Caco-2 (cell line): ENCODE data around the gene GRIA4. TPM values are rescaled to one million over a fixed set of nuclear protein-coding genes. Genes with fewer than 3 reads are reported as not detected.

Experiments
- BruUV-seq: library from RNA; stranded (reverse); fragments of 400-500 nt; replicated peaks from 2 replicates; lab custom pipeline; 2021; lab: Mats Ljungman, UMichigan
- CTCF ChIA-PET: fragments of 300-600 bp; sonication (Branson Sonifier 250); formaldehyde crosslinking; loops from one replicate; lab custom pipeline; 2022; ENCODE audit warnings: antibody characterized with exemption; lab: Charles Lee
- POLR2A ChIA-PET: fragments of 300-600 bp; sonication (Branson Sonifier 250); formaldehyde crosslinking; loops from one replicate; lab custom pipeline; 2022; ENCODE audit warnings: antibody characterized with exemption; lab: Charles Lee
- DNase-seq, 2 experiments: peaks; one replicate each; pipeline versions ENCODE4 v3.0.0 to v3.0.0-alpha.2; 2020 to 2022
- H3K27me3 ChIP-seq: replicated peaks from 2 replicates; pipeline ENCODE4 v1.6.0; 2011; ENCODE audit warnings: low read length; ENCODE audit not compliant: control insufficient read depth, insufficient read depth
- H3K36me3 ChIP-seq: 2 replicates; pipeline ENCODE4 v1.5.1; 2011; ENCODE audit warnings: low read length; ENCODE audit not compliant: control insufficient read depth, insufficient read depth
- H3K4me1 ChIP-seq: fragments of 250-450 bp; sonication (Bioruptor Pico); 2 replicates; pipeline ENCODE4 v1.5.1; 2020; ENCODE audit warnings: mild to moderate bottlenecking
- H3K4me3 ChIP-seq: 2 replicates; pipeline ENCODE4 v1.5.1; 2011; ENCODE audit warnings: low read depth, mild to moderate bottlenecking, control low read depth, low read length
- H3K9me3 ChIP-seq: fragments of 250-450 bp; sonication (Bioruptor Pico); 2 replicates; pipeline ENCODE4 v1.5.1; 2020; ENCODE audit warnings: mild to moderate bottlenecking, moderate library complexity
- H3K27ac Mint-ChIP-seq: one replicate; pipeline ENCODE4 v1.8.0; 2022; ENCODE audit warnings: mixed read lengths; ENCODE audit not compliant: unreplicated experiment
- H3K27me3 Mint-ChIP-seq: one replicate; pipeline ENCODE4 v1.8.0; 2022; ENCODE audit warnings: mixed read lengths; ENCODE audit not compliant: insufficient read depth, unreplicated experiment
- H3K36me3 Mint-ChIP-seq: one replicate; pipeline ENCODE4 v1.8.0; 2022; ENCODE audit warnings: mild to moderate bottlenecking, mixed read lengths; ENCODE audit not compliant: insufficient read depth, unreplicated experiment
- H3K4me1 Mint-ChIP-seq: one replicate; pipeline ENCODE4 v1.8.0; 2022; ENCODE audit warnings: low read depth, mixed read lengths; ENCODE audit not compliant: unreplicated experiment
- H3K4me3 Mint-ChIP-seq: one replicate; pipeline ENCODE4 v1.8.0; 2022; ENCODE audit warnings: mild to moderate bottlenecking, moderate library complexity, mixed read lengths; ENCODE audit not compliant: unreplicated experiment
- H3K9me3 Mint-ChIP-seq: one replicate; pipeline ENCODE4 v1.8.0; 2022; ENCODE audit warnings: mixed read lengths; ENCODE audit not compliant: unreplicated experiment
- intact Hi-C: fragments of 100-400 bp; cut with micrococcal nuclease; formaldehyde crosslinking; loops from one replicate; pipeline ENCODE4 v1.10.0; 2022; ENCODE audit not compliant: unreplicated experiment
- total RNA-seq: library from RNA; stranded (reverse); gene quantifications from 2 replicates; pipeline ENCODE4 v1.2.3, GENCODE V29; 2022
- TF ChIP-seq, protein P1 (sequence below), 2 experiments: fragments of 200-600 bp in 1 of 2; IDR thresholded peaks; 1 replicate in 1 of 2; 2 replicates in 1 of 2; pipeline versions ENCODE4 v1.5.1 to v1.8.0; 2011 to 2022; ENCODE audit warnings: antibody characterized with exemption in 1 of 2, control low read depth in 1 of 2, inconsistent platforms in 1 of 2, low read depth in 1 of 2, low read length in 1 of 2, mild to moderate bottlenecking in 1 of 2, moderate library complexity in 1 of 2; ENCODE audit not compliant: insufficient read depth in 1 of 2, severe bottlenecking in 1 of 2, unreplicated experiment in 1 of 2

Gene GRIA4
- total RNA-seq, 1 experiment from 2014 or later, result not detected

DNA sequence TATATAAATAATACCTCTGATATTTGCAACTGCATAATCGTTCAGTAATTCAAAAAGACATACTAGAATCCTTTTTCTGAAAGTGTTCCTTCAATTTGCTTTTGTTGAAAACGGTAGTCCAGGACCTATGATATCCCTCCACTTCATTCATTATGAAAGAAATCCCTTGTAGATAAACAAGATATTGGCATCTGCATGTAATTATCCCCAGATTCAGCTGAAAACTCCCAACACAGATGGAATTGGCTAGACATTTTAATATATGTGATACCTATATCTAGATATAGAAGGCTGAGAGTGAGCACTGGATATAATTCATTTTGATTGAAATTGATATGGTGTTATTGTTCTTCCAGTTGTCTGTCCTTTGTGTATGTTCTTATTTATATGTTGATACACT lies 302.8 kb downstream of the GRIA4 start:
- TF ChIP-seq, protein P1, sequence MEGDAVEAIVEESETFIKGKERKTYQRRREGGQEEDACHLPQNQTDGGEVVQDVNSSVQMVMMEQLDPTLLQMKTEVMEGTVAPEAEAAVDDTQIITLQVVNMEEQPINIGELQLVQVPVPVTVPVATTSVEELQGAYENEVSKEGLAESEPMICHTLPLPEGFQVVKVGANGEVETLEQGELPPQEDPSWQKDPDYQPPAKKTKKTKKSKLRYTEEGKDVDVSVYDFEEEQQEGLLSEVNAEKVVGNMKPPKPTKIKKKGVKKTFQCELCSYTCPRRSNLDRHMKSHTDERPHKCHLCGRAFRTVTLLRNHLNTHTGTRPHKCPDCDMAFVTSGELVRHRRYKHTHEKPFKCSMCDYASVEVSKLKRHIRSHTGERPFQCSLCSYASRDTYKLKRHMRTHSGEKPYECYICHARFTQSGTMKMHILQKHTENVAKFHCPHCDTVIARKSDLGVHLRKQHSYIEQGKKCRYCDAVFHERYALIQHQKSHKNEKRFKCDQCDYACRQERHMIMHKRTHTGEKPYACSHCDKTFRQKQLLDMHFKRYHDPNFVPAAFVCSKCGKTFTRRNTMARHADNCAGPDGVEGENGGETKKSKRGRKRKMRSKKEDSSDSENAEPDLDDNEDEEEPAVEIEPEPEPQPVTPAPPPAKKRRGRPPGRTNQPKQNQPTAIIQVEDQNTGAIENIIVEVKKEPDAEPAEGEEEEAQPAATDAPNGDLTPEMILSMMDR (IDR thresholded peaks at IDR 0.05; ENCODE audit: insufficient read depth in 1 of 2, low read depth in 1 of 2, low read length in 1 of 2, severe bottlenecking in 1 of 2, unreplicated experiment in 1 of 2), result no peak
- no TSS peak for BruUV-seq

GRCh38 chr11:105915021-105915420 lies 305.1 kb downstream of the GRIA4 start:
- no TSS peak for BruUV-seq
- intact Hi-C loops, result no loop called here
- no peaks in the 10 kb centered on the region for H3K9me3 ChIP-seq
- no peak overlapping the region for H3K4me3 Mint-ChIP-seq
- H3K9me3 Mint-ChIP-seq, result no peaks in the 10 kb centered on the region
- ChIA-PET CTCF (no interaction called here), POLR2A (no interaction called here)
- H3K4me3 ChIP-seq, result no peak overlapping the region
- TF ChIP-seq, protein P1 (IDR thresholded peaks at IDR 0.05; ENCODE audit: insufficient read depth in 1 of 2, low read depth in 1 of 2, low read length in 1 of 2, severe bottlenecking in 1 of 2, unreplicated experiment in 1 of 2), result no peak
- no peaks in the 10 kb centered on the region for H3K4me1 ChIP-seq
- H3K36me3 Mint-ChIP-seq, result no peaks in the 10 kb centered on the region
- H3K4me1 Mint-ChIP-seq, result no peaks in the 10 kb centered on the region
- no peaks in the 10 kb centered on the region for H3K36me3 ChIP-seq
- no peak overlapping the region for H3K27ac Mint-ChIP-seq
- no peaks in the 10 kb centered on the region for H3K27me3 Mint-ChIP-seq
- DNase-seq, result no peak
- no peaks in the 10 kb centered on the region for H3K27me3 ChIP-seq

More for the DNA sequence above, 302.8 kb downstream of the GRIA4 start:
- no peaks in the 10 kb centered on the region for H3K9me3 Mint-ChIP-seq
- POLR2A ChIA-PET, result no interaction called here
- no peaks in the 10 kb centered on the region for H3K27me3 ChIP-seq
- H3K27ac Mint-ChIP-seq, result no peak overlapping the region
- no peaks in the 10 kb centered on the region for H3K27me3 Mint-ChIP-seq
- H3K4me1 ChIP-seq, result no peaks in the 10 kb centered on the region
- no peaks in the 10 kb centered on the region for H3K4me1 Mint-ChIP-seq
- no peaks in the 10 kb centered on the region for H3K36me3 ChIP-seq
- no peak overlapping the region for H3K4me3 Mint-ChIP-seq
- no peak for DNase-seq
- H3K9me3 ChIP-seq, result no peaks in the 10 kb centered on the region
- H3K36me3 Mint-ChIP-seq, result no peaks in the 10 kb centered on the region
- intact Hi-C loops, result no loop called here
- H3K4me3 ChIP-seq, result no peak overlapping the region
- CTCF ChIA-PET, result no interaction called here

DNA sequence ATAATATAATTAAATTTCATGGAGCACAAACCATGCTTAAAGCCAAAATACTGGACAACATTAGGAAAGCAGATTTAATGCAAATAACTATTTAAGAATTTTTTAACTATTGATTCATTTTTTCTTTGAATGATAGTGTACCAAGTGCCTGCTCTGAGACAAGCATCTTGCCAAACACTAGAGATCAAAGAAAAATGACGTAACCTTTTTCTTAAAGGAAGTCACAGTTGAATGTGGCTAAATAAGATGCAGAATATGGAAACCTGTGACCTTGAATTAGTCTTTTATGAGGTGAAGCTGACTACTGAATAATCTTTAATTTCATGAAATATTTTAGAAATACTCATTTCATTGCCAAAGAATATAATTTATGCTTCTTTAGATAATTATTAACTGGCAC lies 308.2 kb downstream of the GRIA4 start:
- H3K27me3 Mint-ChIP-seq, result no peaks in the 10 kb centered on the region
- POLR2A ChIA-PET, result no interaction called here

More for the DNA sequence above, 308.2 kb downstream of the GRIA4 start:
- no peak for DNase-seq
- H3K9me3 Mint-ChIP-seq, result no peaks in the 10 kb centered on the region
- no peaks in the 10 kb centered on the region for H3K27me3 ChIP-seq
- no peaks in the 10 kb centered on the region for H3K4me1 ChIP-seq
- CTCF ChIA-PET, result no interaction called here
- H3K4me3 ChIP-seq, result no peak overlapping the region
- H3K36me3 ChIP-seq, result no peaks in the 10 kb centered on the region
- BruUV-seq, result no TSS peak
- no peak overlapping the region for H3K4me3 Mint-ChIP-seq
- no peaks in the 10 kb centered on the region for H3K36me3 Mint-ChIP-seq
- no peak overlapping the region for H3K27ac Mint-ChIP-seq
- TF ChIP-seq, protein P1 (IDR thresholded peaks at IDR 0.05; ENCODE audit: insufficient read depth in 1 of 2, low read depth in 1 of 2, low read length in 1 of 2, severe bottlenecking in 1 of 2, unreplicated experiment in 1 of 2), result no peak
- H3K9me3 ChIP-seq, result no peaks in the 10 kb centered on the region
- H3K4me1 Mint-ChIP-seq, result no peaks in the 10 kb centered on the region
- intact Hi-C loops, result no loop called here
